HCT116 (cell line): ENCODE measurements around the gene BCHE. TPM values are rescaled to one million over a fixed set of nuclear protein-coding genes. Genes with fewer than 3 reads are reported as not detected.

ENCODE experiments used
- ATAC-seq: fragments of 200-7000 bp; cut with Tn5 transposase; 2 replicates; pipeline ENCODE4 v1.9.1; 2020; ENCODE audit warnings: mild to moderate bottlenecking, moderate library complexity
- BruUV-seq: library from RNA; stranded (reverse); fragments of 400-500 nt; replicated peaks from 2 replicates; lab custom pipeline; 2021; lab: Mats Ljungman, UMichigan
- CTCF ChIA-PET: fragments of 300-600 bp; sonication (Branson Sonifier 250); formaldehyde crosslinking; loops from one replicate; lab custom pipeline; 2021; ENCODE audit warnings: antibody characterized with exemption; lab: Charles Lee
- POLR2A ChIA-PET: fragments of 300-600, 350-600 bp; sonication (Branson Sonifier 250); formaldehyde crosslinking; loops from one replicate; lab custom pipeline; 2021; ENCODE audit warnings: antibody characterized with exemption; lab: Charles Lee
- RAD21 ChIA-PET, 2 experiments: fragments of 300-600 bp; sonication (Branson Sonifier 250); formaldehyde crosslinking; loops; one replicate each; lab custom pipeline; 2023; ENCODE audit warnings: low total read pairs in 2 of 2; ENCODE audit not compliant: uncharacterized antibody in 2 of 2, unreplicated experiment in 2 of 2, low non-redundant PET in 1 of 2; lab: Charles Lee
- DNase-seq: peaks from one replicate; pipeline ENCODE4 v3.0.0-alpha.2; 2010; ENCODE audit warnings: low read depth, low spot score
- H2AFZ ChIP-seq: fragments of 200-600 bp; shearing (Covaris generic), sonication (generic); 2 replicates; pipeline ENCODE4 v1.6.1; 2017; ENCODE audit warnings: low read depth, mixed run types, mixed read lengths, antibody characterized with exemption, low read length; ENCODE audit not compliant: poor library complexity, severe bottlenecking
- H3K27ac ChIP-seq: 2 replicates; pipeline ENCODE4 v1.5.1; 2012; ENCODE audit warnings: low read depth, low read length
- H3K27me3 ChIP-seq: fragments of 200-600 bp; sonication (generic); 2 replicates; pipeline ENCODE4 v1.6.1; 2016; ENCODE audit warnings: mixed run types, low read length, mixed read lengths; ENCODE audit not compliant: insufficient read depth
- H3K36me3 ChIP-seq, 2 experiments: fragments of 200-500 bp in 1 of 2; fragments of 200-600 bp in 1 of 2; sonication (Bioruptor generic) in 1 of 2; sonication (generic) in 1 of 2; 2 replicates each; pipeline versions ENCODE4 v1.5.1 to v1.6.1; 2014 to 2016; ENCODE audit warnings: low read length in 2 of 2, inconsistent platforms in 1 of 2, mixed read lengths in 1 of 2, mixed run types in 1 of 2; ENCODE audit not compliant: insufficient read depth in 2 of 2, control insufficient read depth in 1 of 2
- H3K4me1 ChIP-seq, 2 experiments: fragments of 200-600 bp in 1 of 2; sonication (generic) in 1 of 2; 2 replicates each; pipeline versions ENCODE4 v1.5.1 to v1.6.1; 2012 to 2017; ENCODE audit warnings: low read length in 2 of 2, inconsistent platforms in 1 of 2, mild to moderate bottlenecking in 1 of 2, mixed read lengths in 1 of 2, mixed run types in 1 of 2, moderate library complexity in 1 of 2; ENCODE audit not compliant: insufficient read depth in 2 of 2, control insufficient read depth in 1 of 2
- H3K4me2 ChIP-seq: fragments of 200-600 bp; sonication (generic); 2 replicates; pipeline ENCODE4 v1.6.1; 2017; ENCODE audit warnings: mixed run types, low read length, mixed read lengths
- H3K4me3 ChIP-seq, 2 experiments: fragments of 200-600 bp in 1 of 2; sonication (generic) in 1 of 2; replicated peaks in 1 of 2; 2 replicates each; pipeline ENCODE4 v1.5.1; 2011 to 2016; ENCODE audit warnings: low read length in 2 of 2, control low read depth in 1 of 2, low read depth in 1 of 2, mild to moderate bottlenecking in 1 of 2, mixed read lengths in 1 of 2, mixed run types in 1 of 2
- H3K79me2 ChIP-seq: fragments of 200-600 bp; sonication (generic); 2 replicates; pipeline ENCODE4 v1.6.1; 2017; ENCODE audit warnings: mild to moderate bottlenecking, mixed run types, low read length, moderate library complexity, mixed read lengths; ENCODE audit not compliant: insufficient read depth
- H3K9ac ChIP-seq: fragments of 200-600 bp; sonication (generic); 2 replicates; pipeline ENCODE4 v1.6.1; 2016; ENCODE audit warnings: low read length, mixed read lengths
- H3K9me2 ChIP-seq: fragments of 200-600 bp; sonication (generic), shearing (Covaris generic); 2 replicates; pipeline ENCODE4 v1.6.1; 2017; ENCODE audit warnings: mixed run types, mild to moderate bottlenecking, moderate library complexity; ENCODE audit not compliant: insufficient read depth
- H3K9me3 ChIP-seq, 2 experiments: fragments of 200-500 bp in 1 of 2; fragments of 200-600 bp in 1 of 2; sonication (Bioruptor generic) in 1 of 2; sonication (generic) in 1 of 2; 2 replicates each; pipeline ENCODE4 v1.6.1; 2014 to 2017; ENCODE audit warnings: low read length in 2 of 2, mixed read lengths in 2 of 2, inconsistent platforms in 1 of 2, low read depth in 1 of 2, mild to moderate bottlenecking in 1 of 2, mixed run types in 1 of 2, moderate library complexity in 1 of 2; ENCODE audit not compliant: control insufficient read depth in 1 of 2, insufficient read depth in 1 of 2
- H4K20me1 ChIP-seq: fragments of 200-600 bp; sonication (generic), shearing (Covaris generic); 2 replicates; pipeline ENCODE4 v1.6.1; 2017; ENCODE audit warnings: mixed run types, mild to moderate bottlenecking, moderate library complexity; ENCODE audit not compliant: insufficient read depth
- CBX3 ChIP-seq: IDR thresholded peaks from 2 replicates; pipeline ENCODE4 v1.6.1; 2012; ENCODE audit warnings: low read depth
- CEBPB ChIP-seq: IDR thresholded peaks from 2 replicates; pipeline ENCODE4 v1.6.1; 2012; ENCODE audit warnings: low read depth
- EGR1 ChIP-seq: IDR thresholded peaks from 2 replicates; pipeline ENCODE4 v1.6.1; 2012; ENCODE audit warnings: low read depth
- ELF1 ChIP-seq: IDR thresholded peaks from 2 replicates; pipeline ENCODE4 v1.6.1; 2012; ENCODE audit warnings: low read depth, borderline replicate concordance
- EZH2phosphoT487 ChIP-seq: fragments of 200-600 bp; IDR thresholded peaks from 2 replicates; pipeline ENCODE4 v1.6.1; 2018; ENCODE audit warnings: antibody characterized with exemption, borderline replicate concordance
- JUND ChIP-seq: IDR thresholded peaks from 2 replicates; pipeline ENCODE4 v1.6.1; 2012
- POLR2A ChIP-seq: IDR thresholded peaks from 2 replicates; pipeline ENCODE4 v1.7.0; 2011; ENCODE audit warnings: borderline replicate concordance; ENCODE audit not compliant: insufficient read depth, insufficient read length; ENCODE audit errors: extremely low read depth
- POLR2AphosphoS5 ChIP-seq: IDR thresholded peaks from 2 replicates; pipeline ENCODE4 v1.6.1; 2011; ENCODE audit warnings: mild to moderate bottlenecking, low read depth, low read length, moderate library complexity
- RAD21 ChIP-seq: IDR thresholded peaks from 2 replicates; pipeline ENCODE4 v1.6.1; 2012; ENCODE audit warnings: low read depth, mild to moderate bottlenecking
- SIN3A ChIP-seq: IDR thresholded peaks from 2 replicates; pipeline ENCODE4 v1.6.1; 2012; ENCODE audit warnings: low read depth
- SRF ChIP-seq: IDR thresholded peaks from 2 replicates; pipeline ENCODE4 v1.6.1; 2012; ENCODE audit warnings: low read depth
- TCF7L2 ChIP-seq: IDR thresholded peaks from 2 replicates; pipeline ENCODE4 v1.7.0; 2011; ENCODE audit warnings: borderline replicate concordance, inconsistent platforms; ENCODE audit not compliant: insufficient read depth, insufficient read length; ENCODE audit errors: extremely low read depth
- YY1 ChIP-seq: IDR thresholded peaks from 2 replicates; pipeline ENCODE4 v1.6.1; 2011; ENCODE audit warnings: low read length, low read depth, moderate library complexity, mild to moderate bottlenecking; ENCODE audit not compliant: insufficient replicate concordance; ENCODE audit errors: extremely low read depth
- ZFX ChIP-seq: fragments of 450-650 bp; IDR thresholded peaks from 2 replicates; pipeline ENCODE4 v1.6.1; 2017
- ZNF274 ChIP-seq: fragments of 200-500 bp; sonication (Bioruptor generic); IDR thresholded peaks from 2 replicates; pipeline ENCODE4 v1.6.1; 2014; ENCODE audit warnings: mild to moderate bottlenecking, low read depth, low read length, inconsistent platforms
- intact Hi-C: fragments of 100-400 bp; cut with micrococcal nuclease; formaldehyde crosslinking; loops from 2 replicates; pipeline ENCODE4 v1.10.0; 2022
- total RNA-seq: library from RNA; stranded (reverse); gene quantifications from one replicate; pipeline ENCODE4 v1.2.1, GENCODE V29; 2021; ENCODE audit not compliant: unreplicated experiment
- TF ChIP-seq, protein P1 (sequence below): IDR thresholded peaks from 2 replicates; pipeline ENCODE4 v1.6.1; 2011; ENCODE audit warnings: mild to moderate bottlenecking, low read length, moderate library complexity; ENCODE audit not compliant: insufficient replicate concordance; ENCODE audit errors: extremely low read depth
- TF ChIP-seq, protein P2 (sequence below): IDR thresholded peaks from 2 replicates; pipeline ENCODE4 v1.6.1; 2012

Gene BCHE
- total RNA-seq, 1 experiment from 2014 or later: not detected

DNA sequence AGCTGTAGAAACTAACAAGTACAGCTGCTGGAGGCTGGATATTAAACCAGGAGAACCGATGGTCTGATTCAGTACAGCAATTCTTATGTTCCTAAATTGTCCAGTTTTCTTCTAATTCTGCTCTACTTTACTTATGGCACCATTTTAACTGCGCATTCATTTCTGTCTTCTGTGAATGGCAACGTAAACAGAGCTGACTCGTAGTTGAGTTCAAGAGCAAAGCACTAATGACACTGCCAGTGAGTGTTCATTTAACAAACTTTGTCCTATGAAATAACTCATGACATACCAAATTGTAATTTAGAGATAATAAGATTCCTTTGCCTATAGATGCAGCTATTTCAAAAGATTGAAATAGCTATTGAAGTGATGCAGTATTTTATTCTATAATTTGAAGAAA, 48.7 kb downstream of the BCHE start:
- Histone ChIP-seq H3K27ac (no peak overlapping the region), H3K9me3 (no peaks in the 10 kb centered on the region), H4K20me1 (no peaks in the 10 kb centered on the region), H3K4me3 (no peak overlapping the region), H3K4me2 (no peak overlapping the region), H3K79me2 (no peaks in the 10 kb centered on the region), H3K9ac (no peak overlapping the region), H2AFZ (no peak overlapping the region), H3K27me3 (no peaks in the 10 kb centered on the region), H3K4me1 (no peaks in the 10 kb centered on the region), H3K36me3 (no peaks in the 10 kb centered on the region), H3K9me2 (no peaks in the 10 kb centered on the region)
- intact Hi-C loops: no loop called here
- RAD21 ChIA-PET: no interaction called here
- CTCF ChIA-PET: no interaction called here
- no peak for TF ChIP-seq POLR2AphosphoS5
- TF ChIP-seq, protein P1, sequence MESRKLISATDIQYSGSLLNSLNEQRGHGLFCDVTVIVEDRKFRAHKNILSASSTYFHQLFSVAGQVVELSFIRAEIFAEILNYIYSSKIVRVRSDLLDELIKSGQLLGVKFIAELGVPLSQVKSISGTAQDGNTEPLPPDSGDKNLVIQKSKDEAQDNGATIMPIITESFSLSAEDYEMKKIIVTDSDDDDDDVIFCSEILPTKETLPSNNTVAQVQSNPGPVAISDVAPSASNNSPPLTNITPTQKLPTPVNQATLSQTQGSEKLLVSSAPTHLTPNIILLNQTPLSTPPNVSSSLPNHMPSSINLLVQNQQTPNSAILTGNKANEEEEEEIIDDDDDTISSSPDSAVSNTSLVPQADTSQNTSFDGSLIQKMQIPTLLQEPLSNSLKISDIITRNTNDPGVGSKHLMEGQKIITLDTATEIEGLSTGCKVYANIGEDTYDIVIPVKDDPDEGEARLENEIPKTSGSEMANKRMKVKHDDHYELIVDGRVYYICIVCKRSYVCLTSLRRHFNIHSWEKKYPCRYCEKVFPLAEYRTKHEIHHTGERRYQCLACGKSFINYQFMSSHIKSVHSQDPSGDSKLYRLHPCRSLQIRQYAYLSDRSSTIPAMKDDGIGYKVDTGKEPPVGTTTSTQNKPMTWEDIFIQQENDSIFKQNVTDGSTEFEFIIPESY: no peak
- TF ChIP-seq ELF1: no peak
- TF ChIP-seq ZFX: no peak
- TF ChIP-seq SIN3A: no peak
- TF ChIP-seq YY1: no peak
- no peak for TF ChIP-seq SRF
- no peak for DNase-seq
- no peak for ATAC-seq
- POLR2A ChIA-PET: no interaction called here
- no TSS peak for BruUV-seq

DNA sequence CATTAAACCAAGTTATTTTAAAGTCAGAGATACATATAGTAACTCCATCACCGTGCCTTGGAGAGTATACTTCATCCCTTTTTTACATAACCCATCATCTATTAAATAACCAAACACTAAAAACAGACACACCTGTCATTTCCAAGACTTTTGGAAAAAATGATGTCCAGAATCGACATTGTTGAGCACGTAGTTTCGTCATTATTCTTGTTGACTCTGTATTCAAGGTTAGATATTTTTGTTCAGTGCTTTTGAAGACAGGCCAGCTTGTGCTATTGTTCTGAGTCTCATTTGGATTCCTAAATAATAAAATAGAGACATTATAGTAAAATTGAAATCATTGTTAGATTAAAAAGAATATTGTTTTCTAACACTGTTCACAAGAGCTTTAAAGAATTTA, 51.2 kb downstream of the BCHE start:
- no peak overlapping the region for H3K4me3 ChIP-seq
- DNase-seq: no peak
- no peaks in the 10 kb centered on the region for H3K9me3 ChIP-seq
- BruUV-seq: no TSS peak
- H3K27me3 ChIP-seq: no peaks in the 10 kb centered on the region
- ChIA-PET RAD21 (no interaction called here), POLR2A (no interaction called here), CTCF (no interaction called here)
- H2AFZ ChIP-seq: no peak overlapping the region
- H3K4me1 ChIP-seq: no peaks in the 10 kb centered on the region
- intact Hi-C loops: no loop called here
- no peak overlapping the region for H3K27ac ChIP-seq
- ATAC-seq: no peak
- H3K79me2 ChIP-seq: no peaks in the 10 kb centered on the region
- H4K20me1 ChIP-seq: no peaks in the 10 kb centered on the region
- no peak overlapping the region for H3K9ac ChIP-seq
- H3K4me2 ChIP-seq: no peak overlapping the region
- no peaks in the 10 kb centered on the region for H3K36me3 ChIP-seq
- no peaks in the 10 kb centered on the region for H3K9me2 ChIP-seq
- TF ChIP-seq TCF7L2 (no peak), POLR2A (no peak), ZNF274 (no peak), SRF (no peak), EGR1 (no peak), CEBPB (no peak), ZFX (no peak), EZH2phosphoT487 (no peak), RAD21 (no peak), CBX3 (no peak), POLR2AphosphoS5 (no peak), JUND (no peak)
- TF ChIP-seq, protein P2, sequence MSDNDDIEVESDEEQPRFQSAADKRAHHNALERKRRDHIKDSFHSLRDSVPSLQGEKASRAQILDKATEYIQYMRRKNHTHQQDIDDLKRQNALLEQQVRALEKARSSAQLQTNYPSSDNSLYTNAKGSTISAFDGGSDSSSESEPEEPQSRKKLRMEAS: no peak
- TF ChIP-seq, protein P1: no peak
